T-cell (primary cell): ENCODE measurements around the gene PRR23C. TPM values are rescaled to one million over a fixed set of nuclear protein-coding genes. Genes with fewer than 3 reads are reported as not detected.
"Not testable (repeated sequence)": the region's sequence is repeated elsewhere in the genome, so short reads cannot be mapped to it uniquely, and the experiment has no call there.

Source experiments
- ATAC-seq, 4 experiments: fragments of 200-7000 bp in 3 of 4; fragments of 150-1000 bp in 1 of 4; cut with Tn5 transposase; replicated peaks in 1 of 4; 1 replicate in 3 of 4; 2 replicates in 1 of 4; pipeline ENCODE4 v1.10.0; 2021; ENCODE audit warnings: moderate library complexity in 3 of 4, mild to moderate bottlenecking in 2 of 4, moderate number of reproducible peaks in 1 of 4
- CTCF ChIA-PET, 2 donors: fragments of 300-600 bp; sonication (Branson Sonifier 250); formaldehyde crosslinking; loops; one replicate each; lab custom pipeline; 2022; ENCODE audit warnings: antibody characterized with exemption in 2 of 2; lab: Charles Lee
- POLR2A ChIA-PET, 2 donors: fragments of 300-600 bp; sonication (Branson Sonifier 250); formaldehyde crosslinking; loops; one replicate each; lab custom pipeline; 2022; ENCODE audit warnings: antibody characterized with exemption in 2 of 2; lab: Charles Lee
- DNase-seq, 35 experiments: peaks; one replicate each; pipeline versions ENCODE4 v3.0.0 to v3.0.0-alpha.2; 2013 to 2023
- H3K27ac ChIP-seq: one replicate; pipeline ENCODE4 v1.5.1; 2013; ENCODE audit warnings: low read length
- H3K27me3 ChIP-seq, 2 experiments: replicated peaks in 1 of 2; 1 replicate in 1 of 2; 2 replicates in 1 of 2; pipeline versions ENCODE4 v1.6.1 to v1.7.0; 2013; ENCODE audit warnings: low read length in 1 of 2, mixed read lengths in 1 of 2; ENCODE audit not compliant: control insufficient read depth in 2 of 2, insufficient read depth in 2 of 2; ENCODE audit errors: extremely low read depth in 1 of 2
- H3K36me3 ChIP-seq, 2 donors: 1 replicate in 1 of 2; 2 replicates in 1 of 2; pipeline versions ENCODE4 v1.6.1 to v1.7.0; 2013; ENCODE audit warnings: low read length in 1 of 2; ENCODE audit not compliant: control insufficient read depth in 2 of 2, insufficient read depth in 1 of 2; ENCODE audit errors: extremely low read depth in 1 of 2
- H3K4me1 ChIP-seq, 2 experiments: 1 replicate in 1 of 2; 2 replicates in 1 of 2; pipeline versions ENCODE4 v1.6.1 to v1.7.0; 2013; ENCODE audit warnings: low read length in 2 of 2, mixed read lengths in 1 of 2; ENCODE audit not compliant: insufficient read depth in 2 of 2, control insufficient read depth in 1 of 2; ENCODE audit errors: extremely low read depth in 1 of 2
- H3K4me3 ChIP-seq, 2 donors: 1 replicate in 1 of 2; 2 replicates in 1 of 2; pipeline versions ENCODE4 v1.5.1 to v1.7.0; 2013; ENCODE audit warnings: mild to moderate bottlenecking in 2 of 2, low read length in 1 of 2, moderate library complexity in 1 of 2; ENCODE audit not compliant: control insufficient read depth in 1 of 2; ENCODE audit errors: extremely low read depth in 1 of 2
- H3K9me3 ChIP-seq: 2 replicates; pipeline ENCODE4 v1.7.0; 2013
- H3K27ac Mint-ChIP-seq, 2 donors: one replicate each; pipeline ENCODE4 v1.8.0; 2020 to 2021; ENCODE audit warnings: mild to moderate bottlenecking in 2 of 2, mixed read lengths in 2 of 2
- H3K27me3 Mint-ChIP-seq, 2 donors: one replicate each; pipeline ENCODE4 v1.8.0; 2021 to 2022; ENCODE audit warnings: mixed read lengths in 2 of 2
- H3K36me3 Mint-ChIP-seq: one replicate; pipeline ENCODE4 v1.8.0; 2021; ENCODE audit warnings: mixed read lengths
- H3K4me1 Mint-ChIP-seq, 3 donors: one replicate each; pipeline ENCODE4 v1.8.0; 2020 to 2022; ENCODE audit warnings: mixed read lengths in 3 of 3, mild to moderate bottlenecking in 1 of 3
- H3K4me3 Mint-ChIP-seq, 3 donors: one replicate each; pipeline ENCODE4 v1.8.0; 2020 to 2022; ENCODE audit warnings: mild to moderate bottlenecking in 3 of 3, mixed read lengths in 3 of 3, moderate library complexity in 3 of 3
- H3K9me3 Mint-ChIP-seq, 3 donors: one replicate each; pipeline ENCODE4 v1.8.0; 2020 to 2022; ENCODE audit warnings: mixed read lengths in 3 of 3
- WGBS: methylation state at CpG from one replicate; pipeline ENCODE4 v1.1.5; 2013; ENCODE audit warnings: missing lambda C conversion rate; ENCODE audit not compliant: insufficient coverage; 5-methylcytosine and 5-hydroxymethylcytosine counted together
- total RNA-seq, 35 experiments: library from RNA in 6 of 35; stranded (reverse) in 6 of 35; fragments of 120-200 nt in 1 of 35; gene quantifications; one replicate each; pipeline versions ENCODE4 v1.2.1 to v1.2.4 and lab custom pipeline; 2013 to 2026

PRR23C gene
- total RNA-seq, 5 donors from 2014 or later (not counting 1 experiment from before 2014, with no cell fraction given), result not detected

DNA sequence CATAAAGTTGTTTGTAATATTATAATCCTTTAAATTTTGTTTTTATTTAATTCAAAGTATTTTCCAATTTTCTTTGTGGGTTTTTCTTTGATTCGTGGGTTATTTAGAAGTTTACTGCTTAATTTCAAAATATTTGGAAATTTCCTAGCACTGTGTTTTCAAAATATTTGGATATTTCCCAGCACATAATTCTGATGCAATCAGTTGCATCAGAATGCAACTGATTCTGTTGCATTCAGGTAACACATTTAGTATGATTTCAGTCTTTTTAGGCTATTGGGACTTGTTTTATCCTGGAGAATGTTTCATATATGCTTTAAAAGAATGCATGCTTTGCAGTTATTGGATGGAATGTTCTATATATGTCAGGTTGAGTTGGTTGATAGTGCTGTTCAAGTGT lies 18.2 kb upstream of the PRR23C start:
- no peaks in the 10 kb centered on the region for H3K36me3 ChIP-seq
- CTCF ChIA-PET, result no interaction called here
- H3K4me1 Mint-ChIP-seq, result no peaks in the 10 kb centered on the region
- H3K4me3 ChIP-seq, result no peak overlapping the region
- H3K27me3 Mint-ChIP-seq, result peaks cover 3 to 4% of the 10 kb centered on the region in 2 donors
- no peaks in the 10 kb centered on the region for H3K4me1 ChIP-seq
- no CpG with 5 or more reads among the region's 1 CpG for WGBS
- no peaks in the 10 kb centered on the region for H3K9me3 ChIP-seq
- ATAC-seq, result no peak
- no peak overlapping the region for H3K4me3 Mint-ChIP-seq
- H3K27me3 ChIP-seq, result no peaks in the 10 kb centered on the region
- H3K36me3 Mint-ChIP-seq, result no peaks in the 10 kb centered on the region
- H3K27ac ChIP-seq, result no peak overlapping the region
- H3K9me3 Mint-ChIP-seq, result no peaks in the 10 kb centered on the region
- no peak for DNase-seq
- POLR2A ChIA-PET, result no interaction called here
- no peak overlapping the region for H3K27ac Mint-ChIP-seq

DNA sequence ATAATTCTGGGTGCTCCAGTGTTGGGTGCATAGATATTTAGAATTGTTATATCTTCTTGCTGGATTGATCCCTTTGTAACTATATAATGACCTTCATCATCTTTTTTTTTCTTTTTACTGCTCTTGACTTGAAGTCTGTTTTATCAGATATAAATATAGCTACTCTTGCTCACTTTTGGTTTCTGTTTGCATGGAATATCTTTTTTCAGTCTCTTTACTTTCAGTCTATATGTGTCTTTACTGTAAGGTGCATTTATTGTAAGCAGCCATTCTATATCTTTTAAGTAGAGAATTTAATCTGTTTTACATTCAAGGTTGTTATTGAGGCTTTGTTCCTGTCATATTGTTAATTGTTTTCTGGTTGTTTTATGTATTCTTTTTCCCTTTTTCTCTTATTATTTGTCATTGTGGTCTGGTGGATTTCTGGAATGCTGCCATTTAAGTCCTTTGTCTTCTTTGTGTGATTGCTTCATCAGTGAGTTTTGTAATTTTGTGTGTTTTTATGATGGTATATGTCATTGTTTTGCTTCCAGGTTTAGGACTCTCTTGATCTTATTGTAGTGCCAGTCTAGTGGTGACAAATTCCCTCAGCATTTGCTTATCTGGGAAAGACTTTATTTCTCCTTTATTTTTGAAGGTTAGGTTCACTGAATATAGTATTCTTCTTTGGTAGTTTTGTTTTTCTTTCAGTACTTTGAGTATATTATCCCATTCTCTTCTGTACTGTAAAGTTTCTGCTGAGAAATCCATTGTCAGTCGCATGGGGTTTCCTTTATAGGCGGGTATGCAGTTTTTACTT lies 8.3 kb upstream of the PRR23C start:
- no peak overlapping the region for H3K27ac Mint-ChIP-seq
- no peaks in the 10 kb centered on the region for H3K27me3 ChIP-seq
- no peak for DNase-seq
- ChIA-PET CTCF (no interaction called here), POLR2A (no interaction called here)
- H3K27me3 Mint-ChIP-seq, result no peaks in the 10 kb centered on the region
- peaks cover 11 to 24% (median 23%) of the 10 kb centered on the region in 3 donors for H3K9me3 Mint-ChIP-seq
- H3K27ac ChIP-seq, result no peak overlapping the region
- no peaks in the 10 kb centered on the region for H3K4me1 Mint-ChIP-seq
- H3K4me1 ChIP-seq, result no peaks in the 10 kb centered on the region
- no peaks in the 10 kb centered on the region for H3K36me3 Mint-ChIP-seq
- no peak overlapping the region for H3K4me3 ChIP-seq
- no peaks in the 10 kb centered on the region for H3K36me3 ChIP-seq
- H3K4me3 Mint-ChIP-seq, result no peak overlapping the region
- H3K9me3 ChIP-seq, result no peaks in the 10 kb centered on the region
- no peak for ATAC-seq
- no CpG with 5 or more reads among the region's 2 CpGs for WGBS

DNA sequence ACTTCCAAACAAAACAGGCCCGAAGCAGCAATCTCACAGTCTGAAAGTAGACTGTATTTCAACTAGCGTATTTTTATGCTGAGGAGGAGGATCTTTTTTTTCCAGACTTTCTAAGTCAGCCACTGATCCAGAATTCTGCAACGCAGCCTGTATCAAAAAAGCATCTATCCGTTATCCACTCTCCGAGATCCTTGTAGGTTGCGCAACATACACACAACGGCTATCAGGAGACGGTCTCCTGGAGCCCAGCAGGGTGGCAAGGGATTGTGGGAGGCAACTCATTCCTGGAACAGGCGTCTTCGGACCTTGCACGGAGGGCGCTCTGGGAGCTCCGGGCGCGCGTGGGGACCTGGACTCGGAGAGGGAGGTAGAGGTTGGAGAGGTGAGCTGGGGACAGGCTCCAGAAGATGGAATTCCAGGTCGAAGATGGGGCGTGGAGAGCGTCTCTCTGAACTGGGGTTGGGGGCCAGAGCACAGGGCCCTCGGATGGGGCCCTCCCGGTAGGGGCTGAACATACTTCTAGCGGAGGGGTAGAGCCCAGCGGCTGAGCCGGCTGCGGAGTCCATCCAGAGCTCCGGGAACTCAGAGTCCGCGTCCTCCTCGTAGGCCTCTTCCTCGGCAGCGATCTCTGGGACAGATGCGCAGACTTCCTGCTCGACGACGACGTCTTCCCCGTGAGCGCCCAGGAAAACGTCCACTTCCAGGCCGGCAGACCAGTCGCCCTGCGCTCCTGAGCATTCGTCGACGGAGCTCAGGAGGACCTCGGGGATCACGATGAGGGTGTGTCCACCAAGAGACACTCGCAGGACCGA lies 932 bp downstream of the PRR23C start:
- Mint-ChIP-seq H3K27me3 (peaks cover 4 to 10% of the 10 kb centered on the region in 2 donors), H3K9me3 (peaks cover 4 to 10% (median 9%) of the 10 kb centered on the region in 3 donors), H3K4me1 (no peaks in the 10 kb centered on the region), H3K4me3 (no peak overlapping the region), H3K36me3 (no peaks in the 10 kb centered on the region), H3K27ac (no peak overlapping the region)
- Histone ChIP-seq H3K27me3 (peaks cover 0 to 9% of the 10 kb centered on the region in 2 experiments), H3K36me3 (no peaks in the 10 kb centered on the region), H3K4me3 (no peak overlapping the region), H3K27ac (no peak overlapping the region), H3K9me3 (no peaks in the 10 kb centered on the region), H3K4me1 (no peaks in the 10 kb centered on the region)
- ChIA-PET POLR2A (no interaction called here), CTCF (no interaction called here)
- ATAC-seq (no peak), DNase-seq (no peak)
- 79% methylated on average over 41 of the region's 50 CpGs for WGBS

DNA sequence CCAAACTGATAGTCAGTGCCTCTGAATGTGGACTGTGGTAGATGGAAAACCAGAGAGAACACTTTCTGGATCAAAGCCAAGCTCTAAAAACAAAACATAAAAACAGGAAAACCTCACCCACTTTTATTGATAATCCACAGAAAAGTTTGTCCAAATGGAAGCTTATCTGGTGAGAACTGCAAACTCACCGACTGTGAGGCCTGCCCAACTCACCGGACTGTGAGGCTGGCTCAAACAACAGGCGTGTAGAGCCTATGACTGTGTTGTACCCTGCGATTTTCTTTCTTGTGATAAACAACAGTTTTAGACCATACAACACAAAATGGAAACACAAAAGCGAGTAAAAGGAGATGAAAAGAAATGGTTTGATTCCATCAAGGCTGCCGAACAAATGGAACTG lies 7.2 kb downstream of the PRR23C start:
- Mint-ChIP-seq H3K27ac (no peak overlapping the region), H3K9me3 (no peaks in the 10 kb centered on the region), H3K4me1 (no peaks in the 10 kb centered on the region), H3K36me3 (no peaks in the 10 kb centered on the region), H3K27me3 (peaks cover 8 to 35% of the 10 kb centered on the region in 2 donors), H3K4me3 (no peak overlapping the region)
- Histone ChIP-seq H3K36me3 (no peaks in the 10 kb centered on the region), H3K27ac (no peak overlapping the region), H3K4me3 (no peak overlapping the region), H3K27me3 (peaks cover 0 to 5% of the 10 kb centered on the region in 2 experiments), H3K9me3 (no peaks in the 10 kb centered on the region), H3K4me1 (no peaks in the 10 kb centered on the region)
- CTCF ChIA-PET, result no interaction called here
- DNase-seq, result no peak
- 80% methylated on average over 1 of the region's 6 CpGs for whole genome bisulfite sequencing
- no peak for ATAC-seq
- POLR2A ChIA-PET, result no interaction called here

DNA sequence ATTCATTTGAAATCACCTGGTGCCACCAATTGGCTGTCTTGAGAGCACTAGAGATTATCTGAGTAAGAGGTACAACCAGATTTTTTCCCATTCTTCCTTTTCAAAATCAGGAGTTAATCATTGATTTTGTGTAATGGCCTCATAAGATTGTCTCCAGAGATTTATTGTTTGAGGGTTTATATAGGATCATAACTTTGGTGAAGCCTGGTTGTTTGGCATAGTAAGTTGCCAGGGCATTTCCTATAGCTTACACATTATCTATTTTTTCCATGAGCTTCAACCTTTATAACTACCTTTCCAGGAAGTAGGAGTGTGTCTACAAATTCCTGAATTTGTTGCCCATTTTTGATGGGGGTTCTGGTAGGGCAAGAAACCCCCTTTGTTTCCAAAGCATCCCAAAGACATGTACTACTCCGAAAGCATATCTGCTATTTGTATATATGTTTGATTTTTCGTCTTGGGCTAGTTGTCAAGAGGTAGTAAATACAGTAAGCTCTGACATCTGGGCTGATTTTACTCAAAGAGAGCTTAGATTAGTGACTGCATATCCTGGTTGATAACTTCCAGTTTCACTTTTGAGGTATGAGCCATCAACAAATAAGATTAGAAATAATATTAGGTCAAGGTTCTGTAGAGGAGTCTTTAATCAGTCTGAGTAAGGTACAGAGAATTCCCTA lies 12.2 kb downstream of the PRR23C start:
- H3K27ac Mint-ChIP-seq, result no peak overlapping the region
- H3K4me3 Mint-ChIP-seq, result no peak overlapping the region
- peaks cover 5 to 25% of the 10 kb centered on the region in 2 donors for H3K27me3 Mint-ChIP-seq
- Histone ChIP-seq H3K4me3 (no peak overlapping the region), H3K4me1 (no peaks in the 10 kb centered on the region), H3K27ac (no peak overlapping the region), H3K27me3 (peaks cover 0 to 4% of the 10 kb centered on the region in 2 experiments), H3K9me3 (no peaks in the 10 kb centered on the region), H3K36me3 (no peaks in the 10 kb centered on the region)
- CTCF ChIA-PET, result no interaction called here
- no peaks in the 10 kb centered on the region for H3K36me3 Mint-ChIP-seq
- no peak for ATAC-seq
- H3K4me1 Mint-ChIP-seq, result no peaks in the 10 kb centered on the region
- no CpG with 5 or more reads among the region's 2 CpGs for whole genome bisulfite sequencing
- DNase-seq, result no peak
- peaks cover 14 to 18% (median 16%) of the 10 kb centered on the region in 3 donors for H3K9me3 Mint-ChIP-seq
- POLR2A ChIA-PET, result no interaction called here

DNA sequence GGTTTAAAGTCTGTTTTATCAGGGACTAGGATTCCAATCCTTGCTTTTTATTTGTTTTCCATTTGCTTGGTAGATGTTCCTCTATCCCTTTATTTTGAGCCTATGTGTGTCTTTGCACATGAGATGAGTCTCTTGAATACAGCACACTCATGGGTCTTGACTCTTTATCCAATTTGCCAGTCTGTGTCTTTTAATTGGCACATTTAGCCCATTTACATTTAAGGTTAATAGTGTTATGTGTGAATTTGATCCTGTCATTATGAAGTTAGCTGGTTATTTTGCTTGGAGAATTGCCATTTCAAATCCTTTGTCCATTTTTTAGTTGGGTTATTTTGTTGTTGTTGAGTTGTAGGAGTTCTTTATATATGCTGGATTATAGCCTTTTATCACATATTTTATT lies 14.1 kb downstream of the PRR23C start:
- peaks cover 14 to 18% (median 16%) of the 10 kb centered on the region in 3 donors for H3K9me3 Mint-ChIP-seq
- DNase-seq, ATAC-seq, POLR2A ChIA-PET, H3K4me3 Mint-ChIP-seq, H3K36me3 Mint-ChIP-seq, H3K9me3 ChIP-seq, H3K27me3 ChIP-seq, H3K4me3 ChIP-seq, H3K27ac ChIP-seq, H3K4me1 ChIP-seq, H3K27me3 Mint-ChIP-seq, H3K36me3 ChIP-seq, H3K4me1 Mint-ChIP-seq, H3K27ac Mint-ChIP-seq, CTCF ChIA-PET: not testable (repeated sequence)
